DMS53 treated with DMSO at 0.1 percent for 48 hours (cell line): ENCODE data around the gene CLEC3B.

Source experiments
- DNase-seq: peaks from one replicate; lab custom pipeline; 2025; ENCODE audit not compliant: unreplicated experiment; lab: John Stamatoyannopoulos, UW

Gene CLEC3B

GRCh38 chr3:45002720-45003119 is 23.4 kb upstream of the CLEC3B start:
- no peak for DNase-seq

- no peak for DNase-seq
Measured at GRCh38 chr3:45003406-45003805, 22.7 kb upstream of the CLEC3B start.

GRCh38 chr3:45003859-45004258 is 22.2 kb upstream of the CLEC3B start:
- no peak for DNase-seq

- no peak for DNase-seq
Measured at GRCh38 chr3:45007091-45007490, 19.0 kb upstream of the CLEC3B start.

GRCh38 chr3:45008117-45008516 is 18.0 kb upstream of the CLEC3B start:
- DNase-seq: no peak

- no peak for DNase-seq
Measured at GRCh38 chr3:45009868-45010267, 16.2 kb upstream of the CLEC3B start.

- no peak for DNase-seq
Measured at GRCh38 chr3:45010811-45011333, 15.2 kb upstream of the CLEC3B start.

GRCh38 chr3:45011756-45012508 is 14.2 kb upstream of the CLEC3B start:
- no peak for DNase-seq

GRCh38 chr3:45012577-45012976 is 13.5 kb upstream of the CLEC3B start:
- no peak for DNase-seq

GRCh38 chr3:45016916-45017315 is 9.2 kb upstream of the CLEC3B start:
- DNase-seq: no peak

GRCh38 chr3:45017821-45018220 is 8.3 kb upstream of the CLEC3B start:
- no peak for DNase-seq

- no peak for DNase-seq
Measured at GRCh38 chr3:45020534-45020933, 5.6 kb upstream of the CLEC3B start.

GRCh38 chr3:45021524-45022297 is 4.4 kb upstream of the CLEC3B start:
- DNase-seq: no peak

GRCh38 chr3:45023675-45024074 is 2.4 kb upstream of the CLEC3B start:
- no peak for DNase-seq

- DNase-seq: no peak
Measured at GRCh38 chr3:45024542-45025255, 1.4 kb upstream of the CLEC3B start.

- DNase-seq: no peak
Measured at GRCh38 chr3:45026957-45027356, 854 bp downstream of the CLEC3B start.

- no peak for DNase-seq
Measured at GRCh38 chr3:45027441-45027840, 1.3 kb downstream of the CLEC3B start.

GRCh38 chr3:45029216-45029615 is 3.1 kb downstream of the CLEC3B start:
- DNase-seq: no peak

- no peak for DNase-seq
Measured at GRCh38 chr3:45029661-45030060, 3.6 kb downstream of the CLEC3B start.

GRCh38 chr3:45031531-45031930 is 5.4 kb downstream of the CLEC3B start:
- no peak for DNase-seq

- no peak for DNase-seq
Measured at GRCh38 chr3:45032113-45032512, 6.0 kb downstream of the CLEC3B start.

- no peak for DNase-seq
Measured at GRCh38 chr3:45033791-45034190, 7.7 kb downstream of the CLEC3B start.
